SK-N-SH treated with all-trans-retinoic acid at 6 μM for 48 hours (cell line): ENCODE data around the gene ASAP2.

Source experiments
- ATAC-seq: fragments of 200-7000 bp; cut with Tn5 transposase; 3 replicates; pipeline ENCODE4 v1.9.1; 2020; ENCODE audit warnings: mild to moderate bottlenecking, moderate library complexity
- ARNTL ChIP-seq: fragments of 450-650 bp; formaldehyde crosslinking; IDR thresholded peaks from 2 replicates; pipeline ENCODE4 v1.5.0; 2020; ENCODE audit warnings: low read depth, mild to moderate bottlenecking, moderate library complexity, borderline replicate concordance
- BACH2 ChIP-seq: fragments of 250-450 bp; sonication (Bioruptor Pico); IDR thresholded peaks from 2 replicates; pipeline ENCODE4 v1.9.0; 2021; ENCODE audit warnings: mild to moderate bottlenecking, borderline replicate concordance
- ESRRG ChIP-seq: fragments of 250-450 bp; sonication (Bioruptor Pico); IDR thresholded peaks from 2 replicates; pipeline ENCODE4 v1.6.1; 2021; ENCODE audit warnings: mild to moderate bottlenecking
- GLIS3 ChIP-seq: fragments of 250-450 bp; sonication (Bioruptor Pico); IDR thresholded peaks from 2 replicates; pipeline ENCODE4 v1.5.0; 2020; ENCODE audit warnings: mild to moderate bottlenecking, moderate library complexity
- OSR1 ChIP-seq: fragments of 250-450 bp; sonication (Bioruptor Pico); IDR thresholded peaks from 2 replicates; pipeline ENCODE4 v1.8.0; 2022; ENCODE audit warnings: moderate library complexity, mild to moderate bottlenecking, inconsistent platforms
- PPARA ChIP-seq: fragments of 250-450 bp; sonication (Bioruptor Pico); IDR thresholded peaks from 2 replicates; pipeline ENCODE4 v1.5.0; 2020; ENCODE audit warnings: mild to moderate bottlenecking, borderline replicate concordance
- SNAI2 ChIP-seq: fragments of 250-450 bp; sonication (Bioruptor Pico); IDR thresholded peaks from 2 replicates; pipeline ENCODE4 v1.5.0; 2020; ENCODE audit warnings: mild to moderate bottlenecking, moderate library complexity
- TCF4 ChIP-seq: fragments of 250-450 bp; sonication (Bioruptor Pico); IDR thresholded peaks from 2 replicates; pipeline ENCODE4 v1.8.0; 2021; ENCODE audit warnings: mild to moderate bottlenecking, moderate library complexity, borderline replicate concordance
- TOX ChIP-seq: fragments of 250-450 bp; sonication (Bioruptor Pico); IDR thresholded peaks from 2 replicates; pipeline ENCODE4 v1.8.0; 2021; ENCODE audit warnings: mild to moderate bottlenecking, moderate library complexity, borderline replicate concordance
- ZC3H10 ChIP-seq: fragments of 250-450 bp; sonication (Bioruptor Pico); IDR thresholded peaks from 2 replicates; pipeline ENCODE4 v1.5.1; 2021; ENCODE audit warnings: mild to moderate bottlenecking, moderate library complexity
- ZFP3 ChIP-seq: fragments of 250-450 bp; sonication (Bioruptor Pico); IDR thresholded peaks from 2 replicates; pipeline ENCODE4 v1.5.0; 2020; ENCODE audit warnings: mild to moderate bottlenecking, moderate library complexity
- ZFP30 ChIP-seq: fragments of 450-650 bp; formaldehyde crosslinking; IDR thresholded peaks from 2 replicates; pipeline ENCODE4 v1.5.0; 2022; ENCODE audit warnings: mild to moderate bottlenecking, moderate library complexity
- ZNF565 ChIP-seq: fragments of 450-650 bp; formaldehyde crosslinking; conservative IDR thresholded peaks from 2 replicates; pipeline ENCODE4 v1.5.0; 2020; ENCODE audit warnings: low read depth, mild to moderate bottlenecking, moderate library complexity
- ZNF70 ChIP-seq: fragments of 450-650 bp; formaldehyde crosslinking; IDR thresholded peaks from 2 replicates; pipeline ENCODE4 v1.5.0; 2020; ENCODE audit warnings: mild to moderate bottlenecking, moderate library complexity
- ZNF8 ChIP-seq: fragments of 450-650 bp; formaldehyde crosslinking; IDR thresholded peaks from 2 replicates; pipeline ENCODE4 v1.5.0; 2020; ENCODE audit warnings: mild to moderate bottlenecking, moderate library complexity
- TF ChIP-seq, protein P1 (sequence below): fragments of 250-450 bp; sonication (Bioruptor Pico); IDR thresholded peaks from 2 replicates; pipeline ENCODE4 v1.5.1; 2021; ENCODE audit warnings: mild to moderate bottlenecking, moderate library complexity
- TF ChIP-seq, protein P2 (sequence below): fragments of 250-450 bp; sonication (Bioruptor Pico); IDR thresholded peaks from 2 replicates; pipeline ENCODE4 v1.8.0; 2020; ENCODE audit warnings: mild to moderate bottlenecking, moderate library complexity, borderline replicate concordance
- TF ChIP-seq, protein P3 (sequence below): fragments of 250-450 bp; sonication (Bioruptor Pico); IDR thresholded peaks from 2 replicates; pipeline ENCODE4 v1.5.1; 2020; ENCODE audit warnings: low read depth, mild to moderate bottlenecking, moderate library complexity
- TF ChIP-seq, protein P4 (sequence below): fragments of 250-450 bp; sonication (Bioruptor Pico); IDR thresholded peaks from 2 replicates; pipeline ENCODE4 v1.8.0; 2021; ENCODE audit warnings: low read depth, mild to moderate bottlenecking, moderate library complexity, borderline replicate concordance

ASAP2 gene

DNA sequence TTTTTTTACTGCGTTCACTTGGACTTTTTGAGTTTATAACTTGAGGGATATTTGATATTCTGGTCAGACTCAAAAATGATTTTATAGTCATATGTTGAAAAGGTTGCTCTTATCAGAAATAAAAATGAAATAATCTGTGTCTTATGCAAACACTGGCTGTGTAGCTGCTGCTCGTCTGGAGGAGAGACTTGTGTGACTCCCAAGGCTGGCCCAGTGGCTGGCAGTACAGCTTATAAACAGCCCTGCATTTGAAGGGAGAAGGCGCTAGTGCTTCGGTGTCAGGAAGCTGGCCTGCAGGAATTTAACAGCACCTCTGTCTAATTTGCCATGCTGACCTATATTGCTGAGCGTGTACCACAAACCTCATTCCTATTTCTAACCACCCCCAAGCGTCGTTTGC, 74.5 kb downstream of the ASAP2 start (continued):
- no peak for TF ChIP-seq ZFP3 (CRISPR knock-in tag)
- TF ChIP-seq, protein P1, sequence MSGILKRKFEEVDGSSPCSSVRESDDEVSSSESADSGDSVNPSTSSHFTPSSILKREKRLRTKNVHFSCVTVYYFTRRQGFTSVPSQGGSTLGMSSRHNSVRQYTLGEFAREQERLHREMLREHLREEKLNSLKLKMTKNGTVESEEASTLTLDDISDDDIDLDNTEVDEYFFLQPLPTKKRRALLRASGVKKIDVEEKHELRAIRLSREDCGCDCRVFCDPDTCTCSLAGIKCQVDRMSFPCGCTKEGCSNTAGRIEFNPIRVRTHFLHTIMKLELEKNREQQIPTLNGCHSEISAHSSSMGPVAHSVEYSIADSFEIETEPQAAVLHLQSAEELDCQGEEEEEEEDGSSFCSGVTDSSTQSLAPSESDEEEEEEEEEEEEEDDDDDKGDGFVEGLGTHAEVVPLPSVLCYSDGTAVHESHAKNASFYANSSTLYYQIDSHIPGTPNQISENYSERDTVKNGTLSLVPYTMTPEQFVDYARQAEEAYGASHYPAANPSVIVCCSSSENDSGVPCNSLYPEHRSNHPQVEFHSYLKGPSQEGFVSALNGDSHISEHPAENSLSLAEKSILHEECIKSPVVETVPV (CRISPR knock-in tag): no peak

DNA sequence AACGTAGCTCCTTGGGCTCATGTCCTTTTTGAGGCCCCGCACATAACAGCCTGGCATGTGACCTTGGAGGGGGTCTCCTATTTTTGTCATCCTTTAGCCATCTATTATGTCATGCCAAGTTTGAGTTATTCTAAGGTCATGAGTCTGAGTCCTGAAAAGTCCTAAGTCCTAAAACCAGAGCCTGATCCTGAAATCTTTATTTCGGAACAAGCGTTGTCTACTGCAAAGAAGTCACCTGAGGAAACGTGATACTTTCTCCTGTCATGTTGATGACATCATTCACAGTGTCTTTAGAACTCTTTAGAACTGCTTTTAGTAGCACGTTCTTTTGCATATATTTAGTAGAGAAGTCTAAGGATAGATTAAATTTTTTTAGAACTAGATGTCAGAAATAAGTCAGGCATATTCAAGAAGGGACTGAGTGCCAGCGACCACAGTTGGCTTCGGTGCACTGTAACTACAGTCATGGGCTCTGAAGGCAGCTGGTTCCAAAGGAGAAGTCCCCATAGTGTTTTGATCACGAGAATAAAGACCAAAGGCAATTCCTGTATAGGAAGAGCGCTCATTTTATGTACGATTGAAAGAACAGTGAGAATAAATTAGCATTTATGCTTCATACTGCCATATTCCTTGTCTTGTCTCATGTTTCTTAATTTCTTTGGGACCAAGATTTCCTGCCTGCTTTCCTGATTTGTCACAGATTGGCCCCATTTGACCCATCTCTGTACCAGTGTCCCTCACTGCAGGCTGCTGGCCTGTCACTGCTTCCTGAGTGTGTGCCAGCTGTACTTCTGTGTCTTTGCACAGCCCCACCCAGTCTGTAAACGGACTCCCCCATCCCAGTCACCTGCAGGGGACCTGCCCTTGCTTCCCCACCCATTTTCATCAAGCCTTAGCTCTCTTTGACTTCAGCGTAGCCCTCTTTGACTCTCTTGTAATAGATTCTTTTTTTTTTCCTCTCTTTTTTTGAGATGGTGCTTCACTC, 75.8 kb downstream of the ASAP2 start:
- TF ChIP-seq GLIS3 (CRISPR knock-in tag) (no peak), ZC3H10 (CRISPR knock-in tag) (no peak), SNAI2 (no peak)
- TF ChIP-seq, protein P2, sequence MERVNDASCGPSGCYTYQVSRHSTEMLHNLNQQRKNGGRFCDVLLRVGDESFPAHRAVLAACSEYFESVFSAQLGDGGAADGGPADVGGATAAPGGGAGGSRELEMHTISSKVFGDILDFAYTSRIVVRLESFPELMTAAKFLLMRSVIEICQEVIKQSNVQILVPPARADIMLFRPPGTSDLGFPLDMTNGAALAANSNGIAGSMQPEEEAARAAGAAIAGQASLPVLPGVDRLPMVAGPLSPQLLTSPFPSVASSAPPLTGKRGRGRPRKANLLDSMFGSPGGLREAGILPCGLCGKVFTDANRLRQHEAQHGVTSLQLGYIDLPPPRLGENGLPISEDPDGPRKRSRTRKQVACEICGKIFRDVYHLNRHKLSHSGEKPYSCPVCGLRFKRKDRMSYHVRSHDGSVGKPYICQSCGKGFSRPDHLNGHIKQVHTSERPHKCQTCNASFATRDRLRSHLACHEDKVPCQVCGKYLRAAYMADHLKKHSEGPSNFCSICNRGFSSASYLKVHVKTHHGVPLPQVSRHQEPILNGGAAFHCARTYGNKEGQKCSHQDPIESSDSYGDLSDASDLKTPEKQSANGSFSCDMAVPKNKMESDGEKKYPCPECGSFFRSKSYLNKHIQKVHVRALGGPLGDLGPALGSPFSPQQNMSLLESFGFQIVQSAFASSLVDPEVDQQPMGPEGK (CRISPR knock-in tag): no peak
- ATAC-seq: no peak

DNA sequence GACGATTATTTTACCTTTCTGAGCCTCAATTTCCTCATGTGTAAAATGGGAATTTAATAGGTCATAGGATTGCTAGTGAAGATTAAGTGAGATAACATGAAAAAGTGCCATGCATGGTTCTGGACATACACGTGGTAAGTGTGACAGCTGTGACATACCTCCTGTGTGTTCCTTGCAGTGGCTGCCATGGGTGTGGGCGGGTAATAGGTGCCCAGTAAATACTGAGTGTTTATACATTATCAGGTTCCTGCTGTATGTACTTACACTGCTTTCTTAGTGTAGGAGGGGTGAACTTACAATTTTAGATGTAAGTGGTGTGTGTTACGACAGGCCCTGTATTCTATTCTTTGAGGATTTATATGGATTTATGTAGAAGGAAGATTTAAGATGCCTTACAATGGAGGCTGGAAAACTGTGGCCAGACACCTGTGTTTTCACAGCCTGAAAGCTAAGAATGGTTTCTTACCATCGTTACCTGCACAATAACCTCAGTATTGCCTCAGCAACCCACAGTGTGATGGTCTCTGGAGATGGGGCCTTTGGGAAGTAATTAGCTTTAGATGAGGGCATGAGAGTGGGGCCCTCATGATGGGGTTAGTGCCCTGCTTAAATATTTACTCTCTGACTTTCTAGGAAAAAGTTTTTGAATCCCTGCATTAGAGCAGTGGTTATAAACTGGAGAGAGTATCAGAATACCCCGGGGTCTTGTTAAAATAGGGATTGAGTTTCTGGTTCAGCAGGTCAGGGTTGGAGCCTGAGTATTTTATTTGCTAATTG, 78.1 kb downstream of the ASAP2 start:
- TF ChIP-seq ZFP3 (CRISPR knock-in tag) (no peak), ZNF565 (CRISPR knock-in tag) (no peak), SNAI2 (no peak), PPARA (no peak), OSR1 (CRISPR knock-in tag) (no peak), ZNF70 (CRISPR knock-in tag) (no peak), BACH2 (no peak), ESRRG (no peak), ZC3H10 (CRISPR knock-in tag) (no peak), ZFP30 (CRISPR knock-in tag) (no peak)
- TF ChIP-seq, protein P3, sequence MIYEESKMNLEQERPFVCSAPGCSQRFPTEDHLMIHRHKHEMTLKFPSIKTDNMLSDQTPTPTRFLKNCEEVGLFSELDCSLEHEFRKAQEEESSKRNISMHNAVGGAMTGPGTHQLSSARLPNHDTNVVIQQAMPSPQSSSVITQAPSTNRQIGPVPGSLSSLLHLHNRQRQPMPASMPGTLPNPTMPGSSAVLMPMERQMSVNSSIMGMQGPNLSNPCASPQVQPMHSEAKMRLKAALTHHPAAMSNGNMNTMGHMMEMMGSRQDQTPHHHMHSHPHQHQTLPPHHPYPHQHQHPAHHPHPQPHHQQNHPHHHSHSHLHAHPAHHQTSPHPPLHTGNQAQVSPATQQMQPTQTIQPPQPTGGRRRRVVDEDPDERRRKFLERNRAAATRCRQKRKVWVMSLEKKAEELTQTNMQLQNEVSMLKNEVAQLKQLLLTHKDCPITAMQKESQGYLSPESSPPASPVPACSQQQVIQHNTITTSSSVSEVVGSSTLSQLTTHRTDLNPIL: no peak
- TF ChIP-seq, protein P1 (CRISPR knock-in tag): no peak
- TF ChIP-seq, protein P4, sequence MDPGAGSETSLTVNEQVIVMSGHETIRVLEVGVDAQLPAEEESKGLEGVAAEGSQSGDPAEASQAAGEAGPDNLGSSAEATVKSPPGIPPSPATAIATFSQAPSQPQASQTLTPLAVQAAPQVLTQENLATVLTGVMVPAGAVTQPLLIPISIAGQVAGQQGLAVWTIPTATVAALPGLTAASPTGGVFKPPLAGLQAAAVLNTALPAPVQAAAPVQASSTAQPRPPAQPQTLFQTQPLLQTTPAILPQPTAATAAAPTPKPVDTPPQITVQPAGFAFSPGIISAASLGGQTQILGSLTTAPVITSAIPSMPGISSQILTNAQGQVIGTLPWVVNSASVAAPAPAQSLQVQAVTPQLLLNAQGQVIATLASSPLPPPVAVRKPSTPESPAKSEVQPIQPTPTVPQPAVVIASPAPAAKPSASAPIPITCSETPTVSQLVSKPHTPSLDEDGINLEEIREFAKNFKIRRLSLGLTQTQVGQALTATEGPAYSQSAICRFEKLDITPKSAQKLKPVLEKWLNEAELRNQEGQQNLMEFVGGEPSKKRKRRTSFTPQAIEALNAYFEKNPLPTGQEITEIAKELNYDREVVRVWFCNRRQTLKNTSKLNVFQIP (CRISPR knock-in tag): no peak
- ATAC-seq: no peak

DNA sequence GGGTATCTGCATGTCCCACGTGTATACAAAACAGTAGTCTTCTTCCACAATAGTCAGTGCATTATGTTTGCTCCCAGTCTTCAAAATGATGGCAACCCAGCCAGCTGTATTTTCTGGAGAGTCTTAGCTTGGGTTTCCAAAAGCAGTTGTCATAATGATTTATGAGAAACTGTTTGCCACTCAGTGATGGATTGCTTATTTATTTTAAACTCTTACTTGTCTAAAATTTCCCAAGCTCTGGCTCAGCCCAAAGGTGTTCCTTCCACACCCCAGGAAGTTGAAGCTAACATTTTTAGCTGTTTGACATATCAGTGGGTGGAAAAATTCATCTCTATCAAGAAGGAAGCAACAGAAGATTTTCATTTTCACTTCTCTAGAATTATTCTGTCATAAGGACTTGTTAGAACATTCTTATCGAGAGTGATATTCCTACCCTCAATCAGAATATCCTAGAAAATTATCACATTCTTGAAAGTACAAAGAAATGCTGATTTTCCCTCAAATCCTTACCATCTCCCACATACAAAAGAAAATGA, 78.8 kb downstream of the ASAP2 start:
- ATAC-seq: no peak
- TF ChIP-seq ZNF565 (CRISPR knock-in tag) (no peak), ZFP30 (CRISPR knock-in tag) (no peak), TCF4 (no peak), ZNF8 (CRISPR knock-in tag) (no peak), ARNTL (CRISPR knock-in tag) (no peak), TOX (CRISPR knock-in tag) (no peak)
- TF ChIP-seq, protein P4 (CRISPR knock-in tag): no peak
- TF ChIP-seq, protein P2 (CRISPR knock-in tag): no peak
